Left ventricle myocardium superior (tissue), 1 donor: ENCODE measurements around the gene TNIK. TPM values are rescaled to one million over a fixed set of nuclear protein-coding genes. Genes with fewer than 3 reads are reported as not detected.

ENCODE experiments used
- ATAC-seq: fragments of 200-7000 bp; cut with Tn5 transposase; one replicate; pipeline ENCODE4 v1.9.1; 2020; ENCODE audit warnings: mild to moderate bottlenecking, moderate library complexity
- DNase-seq: peaks from one replicate; pipeline ENCODE4 v3.0.0-alpha.2; 2020
- intact Hi-C: fragments of 100-400 bp; cut with micrococcal nuclease; formaldehyde crosslinking; loops from one replicate; pipeline ENCODE4 v1.11.0; 2022
- total RNA-seq: library from RNA; stranded (reverse); fragmentation: NEBNext Ultra II Directional; extraction: Animal tissue kit (Norgen Biotek cat#: 25700); gene quantifications from one replicate; pipeline ENCODE4 v1.2.1, GENCODE V29; 2021
- donor health status: DM: no; HTN: yes; CAD: no; lungs with severe emphysema.

TNIK gene
- total RNA-seq, 1 donor from 2014 or later: 32.7 TPM

GRCh38 chr3:171231361-171231760, 228.8 kb downstream of the TNIK start:
- ATAC-seq (no peak), DNase-seq (no peak)
- intact Hi-C loops: no loop called here

- intact Hi-C loops: no loop called here
- ATAC-seq: peak; percentile 47
- DNase-seq: peak; percentile 28
These were observed 229.3 kb downstream of the TNIK start for GRCh38 chr3:171230865-171231264.

GRCh38 chr3:171229173-171229572, 231.0 kb downstream of the TNIK start:
- DNase-seq (no peak), ATAC-seq (no peak)
- intact Hi-C loops: no loop called here

DNA sequence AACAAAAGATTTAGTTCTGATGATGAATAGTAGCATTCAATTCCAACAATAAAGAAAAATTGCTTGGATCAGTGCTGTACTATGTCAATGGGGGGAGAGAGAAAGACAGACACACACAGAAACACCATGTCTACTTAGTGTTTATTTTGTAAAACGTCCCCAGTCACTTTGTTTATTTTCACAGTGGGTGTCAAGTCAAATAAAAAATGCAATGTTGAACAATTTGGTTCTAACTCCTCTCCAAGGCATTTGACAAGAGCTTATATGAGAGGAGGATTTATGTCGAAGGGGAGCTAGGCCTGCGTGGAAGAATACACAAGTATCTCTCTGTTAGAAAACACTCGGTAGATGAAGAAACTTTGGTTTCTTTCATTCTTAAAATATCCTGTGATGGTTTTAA, 232.0 kb downstream of the TNIK start:
- DNase-seq (no peak), ATAC-seq (no peak)
- intact Hi-C loops: no loop called here

DNA sequence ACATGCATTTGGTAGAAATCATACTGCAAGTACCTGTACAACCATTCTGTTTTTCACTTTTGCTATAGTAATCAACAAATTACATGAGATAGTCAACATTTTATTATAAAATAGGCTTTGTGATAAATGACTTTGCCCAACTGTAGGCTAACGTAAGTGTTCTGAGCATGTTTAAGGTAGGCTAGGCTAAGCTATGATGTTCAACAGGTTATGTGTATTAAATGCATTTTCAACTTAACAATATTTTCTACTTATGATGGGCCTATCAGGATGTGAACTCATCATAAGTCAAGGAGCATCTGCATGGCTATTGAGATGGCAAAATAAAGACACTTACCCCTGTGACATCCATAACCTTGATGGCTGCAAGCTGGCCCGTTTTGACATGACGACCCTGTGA, 232.4 kb downstream of the TNIK start:
- intact Hi-C loops: no loop called here
- no peak for DNase-seq
- no peak for ATAC-seq

- no peak for DNase-seq
- intact Hi-C loops: no loop called here
- no peak for ATAC-seq
These were observed 232.8 kb downstream of the TNIK start for GRCh38 chr3:171227359-171227758.

GRCh38 chr3:171226794-171227193, 233.4 kb downstream of the TNIK start:
- ATAC-seq (no peak), DNase-seq (no peak)
- intact Hi-C loops: no loop called here

GRCh38 chr3:171225708-171226107, 234.5 kb downstream of the TNIK start:
- ATAC-seq: no peak
- DNase-seq: no peak
- intact Hi-C loops: no loop called here

DNA sequence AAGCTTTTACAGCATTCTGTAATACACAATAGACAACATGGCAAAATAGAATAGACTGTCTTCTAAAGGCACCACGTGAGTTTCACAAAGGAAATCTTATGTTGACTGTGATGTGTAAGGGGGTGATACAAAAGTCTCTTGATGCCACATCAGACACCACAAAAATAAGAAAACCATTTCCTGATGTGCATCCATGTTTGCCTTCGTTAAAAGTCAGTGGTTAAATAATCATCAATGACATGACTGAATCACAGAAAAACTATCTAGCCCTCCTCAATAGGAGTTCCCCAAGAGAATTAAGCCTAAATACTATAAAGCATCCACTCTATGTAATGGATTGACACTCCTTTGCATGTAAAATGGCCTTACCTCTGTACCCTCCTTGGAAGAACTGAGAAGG, 235.0 kb downstream of the TNIK start:
- no peak for DNase-seq
- intact Hi-C loops: no loop called here
- no peak for ATAC-seq

- ATAC-seq: no peak
- intact Hi-C loops: no loop called here
- no peak for DNase-seq
These were observed 236.8 kb downstream of the TNIK start for GRCh38 chr3:171223396-171223795.

- intact Hi-C loops: no loop called here
- ATAC-seq (no peak), DNase-seq (no peak)
These were observed 237.2 kb downstream of the TNIK start for GRCh38 chr3:171222995-171223394.

- ATAC-seq (no peak), DNase-seq (no peak)
- intact Hi-C loops: no loop called here
These were observed 238.6 kb downstream of the TNIK start for GRCh38 chr3:171221597-171221996.

- DNase-seq: no peak
- no peak for ATAC-seq
- intact Hi-C loops: no loop called here
These were observed 239.1 kb downstream of the TNIK start for GRCh38 chr3:171221104-171221503.

- intact Hi-C loops: no loop called here
- ATAC-seq (no peak), DNase-seq (no peak)
These were observed 240.9 kb downstream of the TNIK start for GRCh38 chr3:171219258-171219657.

DNA sequence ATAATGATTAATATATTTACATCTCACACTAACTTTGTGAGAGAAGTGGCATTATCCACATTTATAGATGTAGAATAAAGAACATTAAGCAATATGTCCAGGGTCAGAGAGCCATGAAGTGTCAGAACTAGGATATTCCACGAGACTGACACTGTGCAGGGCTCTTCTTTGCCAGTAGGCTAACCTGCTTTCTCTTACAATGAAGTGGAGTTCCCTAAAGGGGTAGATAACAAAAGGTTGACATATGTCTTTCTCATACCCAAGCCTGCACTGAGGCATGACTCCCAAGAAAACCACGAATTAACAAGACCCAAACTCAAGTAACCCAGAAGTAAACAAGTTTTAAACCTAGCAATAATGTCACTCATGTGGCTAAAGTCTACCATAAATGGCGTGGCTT, 242.1 kb downstream of the TNIK start:
- intact Hi-C loops: no loop called here
- DNase-seq: no peak
- ATAC-seq: no peak

GRCh38 chr3:171213907-171214306, 246.3 kb downstream of the TNIK start:
- DNase-seq (no peak), ATAC-seq (no peak)
- intact Hi-C loops: no loop called here

DNA sequence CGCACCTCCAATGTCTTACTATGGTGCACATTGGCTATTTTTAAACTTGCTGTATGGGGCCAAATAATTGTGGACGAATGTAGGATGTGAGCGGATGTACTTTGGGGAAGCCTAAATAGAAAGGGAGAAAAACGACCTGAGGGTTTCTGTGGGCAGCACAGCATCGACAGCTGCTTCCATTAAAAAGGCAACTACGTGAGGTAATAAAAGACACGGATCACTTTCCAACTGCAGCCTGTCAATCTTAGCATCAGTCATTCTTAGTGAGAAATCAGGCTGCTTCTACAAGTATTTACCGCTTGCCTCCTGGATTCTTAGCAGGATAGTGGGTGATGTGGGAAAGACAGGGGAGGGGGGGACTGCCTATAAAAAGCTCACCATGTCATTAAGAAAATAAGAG, 247.0 kb downstream of the TNIK start:
- DNase-seq (no peak), ATAC-seq (no peak)
- intact Hi-C loops: no loop called here

DNA sequence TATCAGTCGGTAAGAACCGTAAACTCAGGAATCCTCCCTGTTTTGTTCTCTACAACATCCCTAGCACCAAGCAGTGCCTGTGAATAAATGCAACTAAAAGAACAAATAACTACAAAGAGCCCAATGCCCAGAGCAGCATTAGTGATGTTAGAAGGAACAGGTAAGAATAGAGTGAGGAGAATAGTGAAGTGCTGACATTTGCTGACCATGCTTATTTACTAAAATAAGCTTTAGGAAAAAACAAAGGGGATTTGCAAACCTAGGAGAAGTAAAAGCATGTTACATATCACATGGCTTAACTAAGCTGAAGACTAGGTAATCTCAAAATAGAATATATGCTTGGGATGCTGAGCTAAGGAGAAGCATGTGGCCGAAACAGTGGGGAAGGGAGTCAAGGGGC, 247.6 kb downstream of the TNIK start:
- DNase-seq: no peak
- ATAC-seq: no peak
- intact Hi-C loops: no loop called here

GRCh38 chr3:171206283-171206682, 253.9 kb downstream of the TNIK start:
- no peak for ATAC-seq
- no peak for DNase-seq
- intact Hi-C loops: no loop called here

DNA sequence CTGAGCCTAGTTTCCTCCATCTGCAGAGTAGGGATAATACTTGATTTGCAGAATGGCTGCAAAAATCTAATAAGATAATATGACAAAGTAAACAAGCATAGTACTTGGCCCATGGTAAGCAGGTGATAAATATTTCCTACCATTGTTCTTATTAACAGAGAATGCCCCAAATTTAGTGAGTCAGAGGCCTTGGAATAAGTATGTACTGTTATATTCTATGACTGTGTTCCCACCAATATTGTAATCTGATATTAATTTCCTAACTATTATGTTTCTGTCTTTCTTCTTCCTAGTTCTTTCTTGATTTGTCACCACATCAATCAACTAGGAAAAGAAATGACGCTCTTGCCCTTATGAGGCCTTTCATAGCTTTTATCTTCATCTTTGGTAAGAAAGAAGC, 255.3 kb downstream of the TNIK start:
- DNase-seq (no peak), ATAC-seq (no peak)
- intact Hi-C loops: no loop called here

DNA sequence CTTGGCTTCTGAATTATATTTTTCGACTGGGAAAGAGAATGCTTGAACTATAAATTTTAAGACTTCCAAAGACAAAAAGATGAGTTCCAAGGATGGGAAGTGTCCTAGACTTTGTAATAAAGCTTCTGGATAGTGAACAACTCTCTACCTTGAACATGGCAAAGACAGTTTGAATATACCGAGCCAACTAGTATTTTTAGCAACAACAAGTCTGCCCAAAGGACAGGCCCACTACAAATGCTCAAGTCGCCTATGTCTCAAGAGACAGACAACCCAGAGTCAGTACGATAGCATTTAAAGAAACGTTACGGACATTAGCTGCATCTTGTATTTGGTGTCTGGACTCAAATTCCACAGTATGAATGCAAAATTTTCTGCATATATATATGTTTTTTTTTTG, 258.4 kb downstream of the TNIK start:
- ATAC-seq: peak; percentile 76
- intact Hi-C loops: no loop called here

GRCh38 chr3:171200750-171201088, 259.5 kb downstream of the TNIK start:
- intact Hi-C loops: no loop called here
- DNase-seq (no peak), ATAC-seq (no peak)

More for the DNA sequence above, 258.4 kb downstream of the TNIK start:
- DNase-seq: no peak
